Activated CD4-positive, alpha-beta T cell treated with anti-CD3 and anti-CD28 coated beads for 36 hours (primary cell): ENCODE data around the gene GCDH. TPM values are rescaled to one million over a fixed set of nuclear protein-coding genes. Genes with fewer than 3 reads are reported as not detected.
"Not testable (repeated sequence)": the region's sequence is repeated elsewhere in the genome, so short reads cannot be mapped to it uniquely, and the experiment has no call there.

ENCODE experiments used
- ATAC-seq: fragments of 200-7000 bp; cut with Tn5 transposase; one replicate; pipeline ENCODE4 v1.10.0; 2021; ENCODE audit warnings: mild to moderate bottlenecking, moderate library complexity
- CTCF ChIA-PET: fragments of 350-600 bp; sonication (Branson Sonifier 250); formaldehyde crosslinking; loops from one replicate; lab custom pipeline; 2021; ENCODE audit warnings: antibody characterized with exemption; lab: Charles Lee
- POLR2A ChIA-PET: fragments of 350-600 bp; sonication (Branson Sonifier 250); formaldehyde crosslinking; loops from one replicate; lab custom pipeline; 2021; ENCODE audit warnings: antibody characterized with exemption, inconsistent platforms; lab: Charles Lee
- DNase-seq: peaks from one replicate; pipeline ENCODE4 v3.0.0-alpha.2; 2020
- H3K27ac Mint-ChIP-seq: one replicate; pipeline ENCODE4 v1.8.0; 2021; ENCODE audit warnings: mixed read lengths
- H3K27me3 Mint-ChIP-seq: one replicate; pipeline ENCODE4 v1.8.0; 2021; ENCODE audit warnings: mixed read lengths
- H3K36me3 Mint-ChIP-seq: one replicate; pipeline ENCODE4 v1.8.0; 2021; ENCODE audit warnings: low read depth, mixed read lengths
- H3K4me1 Mint-ChIP-seq: one replicate; pipeline ENCODE4 v1.8.0; 2021; ENCODE audit warnings: mixed read lengths
- H3K4me3 Mint-ChIP-seq: one replicate; pipeline ENCODE4 v1.8.0; 2021; ENCODE audit warnings: mild to moderate bottlenecking, moderate library complexity, mixed read lengths
- H3K9me3 Mint-ChIP-seq: one replicate; pipeline ENCODE4 v1.8.0; 2021; ENCODE audit warnings: low read depth, mixed read lengths
- intact Hi-C, 2 experiments: fragments of 100-400 bp; cut with DNase I in 1 of 2; cut with micrococcal nuclease in 1 of 2; formaldehyde crosslinking; loops; one replicate each; pipeline versions ENCODE4 v1.14.2 to v1.15.1; 2022 to 2024; cut with DNase I, micrococcal nuclease
- total RNA-seq, 2 experiments: library from RNA; stranded (reverse); gene quantifications; one replicate each; pipeline ENCODE4 v1.2.3, GENCODE V29; 2021

GCDH gene
- total RNA-seq, 2 experiments from 2014 or later: 36.2 to 41.1 TPM

- Mint-ChIP-seq H3K9me3 (no peaks in the 10 kb centered on the region), H3K27ac (no peak overlapping the region), H3K27me3 (no peaks in the 10 kb centered on the region), H3K36me3 (no peaks in the 10 kb centered on the region), H3K4me3 (no peak overlapping the region), H3K4me1 (peaks cover 20% of the 10 kb centered on the region)
- ChIA-PET CTCF (interaction anchor here (0.7 to 1.7 kb wide), 8 partner anchors 17 to 64 kb away, joined by 3 to 8 read pairs (median 4); partner anchors contain the start of gene FARSA), POLR2A (interaction anchor here (0.7 to 1.6 kb wide), 2 partner anchors 22 to 163 kb away, joined by 6 to 7 read pairs; partner anchors contain the start of gene GCDH)
- ATAC-seq: no peak
- intact Hi-C loops: no loop called here
- DNase-seq: no peak
Measured at GRCh38 chr19:12913011-12913561, 22.1 kb downstream of the GCDH start.

- ChIA-PET POLR2A (interaction anchor here (1.6 kb wide), 1 partner anchor 23 kb away, joined by 7 read pairs; the partner anchor contains the start of gene GCDH), CTCF (interaction anchor here (0.6 to 1.7 kb wide), 6 partner anchors 19 to 148 kb away, joined by 3 to 8 read pairs (median 4); partner anchors contain the start of gene FARSA)
- Mint-ChIP-seq H3K9me3 (no peaks in the 10 kb centered on the region), H3K4me3 (peak overlapping the region; percentile 36), H3K27me3 (no peaks in the 10 kb centered on the region), H3K36me3 (peaks cover 3% of the 10 kb centered on the region), H3K4me1 (peaks cover 26% of the 10 kb centered on the region), H3K27ac (peak overlapping the region; percentile 94)
- peak; percentile 81 for ATAC-seq
- peak; percentile 70 for DNase-seq
- intact Hi-C loops: no loop called here
Measured at GRCh38 chr19:12913851-12914690, 23.1 kb downstream of the GCDH start.

GRCh38 chr19:12915860-12916259 is 24.9 kb downstream of the GCDH start:
- ATAC-seq, H3K4me3 Mint-ChIP-seq, intact Hi-C loops, H3K27me3 Mint-ChIP-seq, H3K27ac Mint-ChIP-seq, H3K36me3 Mint-ChIP-seq, H3K9me3 Mint-ChIP-seq, DNase-seq: not testable (repeated sequence)
- peaks cover 33% of the 10 kb centered on the region for H3K4me1 Mint-ChIP-seq
- CTCF ChIA-PET: interaction anchor here (0.6 kb wide), 1 partner anchor 439 kb away, joined by 3 read pairs; no protein-coding TSS in a partner anchor
- POLR2A ChIA-PET: interaction anchor here (0.6 kb wide), 1 partner anchor 362 kb away, joined by 3 read pairs; no protein-coding TSS in a partner anchor

GRCh38 chr19:12918253-12918652 is 27.3 kb downstream of the GCDH start:
- ATAC-seq: no peak
- intact Hi-C loops: loop anchor here in 1 of 2 experiments (2.0 kb wide), 1 partner anchor 39 kb away; the partner anchor contains the start of gene GADD45GIP1
- no peak for DNase-seq
- H3K4me3 Mint-ChIP-seq: peak overlapping the region; percentile 64
- peaks cover 31% of the 10 kb centered on the region for H3K4me1 Mint-ChIP-seq
- ChIA-PET POLR2A (no interaction called here), CTCF (interaction anchor here (0.7 to 1.5 kb wide), 2 partner anchors 84 to 150 kb away, joined by 3 to 4 read pairs; partner anchors contain the start of gene RTBDN)
- peaks cover 20% of the 10 kb centered on the region for H3K36me3 Mint-ChIP-seq
- H3K27ac Mint-ChIP-seq: peak overlapping the region; percentile 82
- H3K9me3 Mint-ChIP-seq: no peaks in the 10 kb centered on the region
- H3K27me3 Mint-ChIP-seq: no peaks in the 10 kb centered on the region

- peaks cover 13% of the 10 kb centered on the region for H3K4me1 Mint-ChIP-seq
- ChIA-PET POLR2A (interaction anchor here (0.6 to 0.9 kb wide), 2 partner anchors 75 to 198 kb away, joined by 4 to 5 read pairs; no protein-coding TSS in a partner anchor), CTCF (interaction anchor here (0.6 to 1.4 kb wide), 5 partner anchors 11 to 56 kb away, joined by 3 to 4 read pairs (median 3); no protein-coding TSS in a partner anchor)
- H3K27me3 Mint-ChIP-seq: no peaks in the 10 kb centered on the region
- no peaks in the 10 kb centered on the region for H3K9me3 Mint-ChIP-seq
- ATAC-seq (no peak), DNase-seq (no peak)
- intact Hi-C loops: no loop called here
- no peak overlapping the region for H3K4me3 Mint-ChIP-seq
- peak overlapping the region; percentile 17 for H3K27ac Mint-ChIP-seq
- H3K36me3 Mint-ChIP-seq: peaks cover 38% of the 10 kb centered on the region
Measured at GRCh38 chr19:12921047-12921446, 30.1 kb downstream of the GCDH start.

GRCh38 chr19:12922959-12923358 is 32.0 kb downstream of the GCDH start:
- POLR2A ChIA-PET: no interaction called here
- intact Hi-C loops: no loop called here
- no peak for DNase-seq
- Mint-ChIP-seq H3K9me3 (no peaks in the 10 kb centered on the region), H3K4me1 (peaks cover 13% of the 10 kb centered on the region), H3K27ac (no peak overlapping the region), H3K36me3 (peaks cover 49% of the 10 kb centered on the region), H3K27me3 (no peaks in the 10 kb centered on the region), H3K4me3 (no peak overlapping the region)
- CTCF ChIA-PET: no interaction called here
- no peak for ATAC-seq

- no peak overlapping the region for H3K27ac Mint-ChIP-seq
- no peak for DNase-seq
- intact Hi-C loops: no loop called here
- peaks cover 57% of the 10 kb centered on the region for H3K36me3 Mint-ChIP-seq
- no peak for ATAC-seq
- H3K4me1 Mint-ChIP-seq: peaks cover 2% of the 10 kb centered on the region
- H3K9me3 Mint-ChIP-seq: no peaks in the 10 kb centered on the region
- no peak overlapping the region for H3K4me3 Mint-ChIP-seq
- ChIA-PET CTCF (no interaction called here), POLR2A (no interaction called here)
- H3K27me3 Mint-ChIP-seq: no peaks in the 10 kb centered on the region
Measured at GRCh38 chr19:12924621-12925310, 33.8 kb downstream of the GCDH start.

GRCh38 chr19:12930002-12930645 is 39.2 kb downstream of the GCDH start:
- H3K27ac Mint-ChIP-seq: no peak overlapping the region

GRCh38 chr19:12932392-12933286 is 41.7 kb downstream of the GCDH start:
- H3K36me3 Mint-ChIP-seq: peaks cover 39% of the 10 kb centered on the region
- peak overlapping the region; percentile 94 for H3K27ac Mint-ChIP-seq
- H3K4me3 Mint-ChIP-seq: peak overlapping the region; percentile 99
- no peaks in the 10 kb centered on the region for H3K27me3 Mint-ChIP-seq
- intact Hi-C loops: loop anchor here (1.0 to 10.0 kb wide), 9 partner anchors 13 to 1072 kb away; partner anchors contain the start of genes SYCE2 (in 2 of the 2), DHPS (in 1 of the 2), GADD45GIP1 (in 1 of the 2) and GCDH (in 1 of the 2)
- H3K4me1 Mint-ChIP-seq: peaks cover 35% of the 10 kb centered on the region
- ChIA-PET POLR2A (interaction anchor here (1.0 to 1.3 kb wide), 3 partner anchors 41 to 48 kb away, joined by 3 to 4 read pairs (median 3); partner anchors contain the start of gene GCDH), CTCF (interaction anchor here (1.0 to 1.7 kb wide), 5 partner anchors 12 to 33 kb away, joined by 3 to 4 read pairs (median 4); no protein-coding TSS in a partner anchor)
- DNase-seq (peak; percentile 3), ATAC-seq (no peak)
- H3K9me3 Mint-ChIP-seq: no peaks in the 10 kb centered on the region

More at GRCh38 chr19:12930002-12930645, 39.2 kb downstream of the GCDH start:
- DNase-seq (no peak), ATAC-seq (no peak)
- H3K9me3 Mint-ChIP-seq: no peaks in the 10 kb centered on the region
- ChIA-PET CTCF (interaction anchor here (0.6 to 0.9 kb wide), 3 partner anchors 17 to 39 kb away, joined by 3 to 5 read pairs (median 4); partner anchors contain the start of gene GCDH), POLR2A (no interaction called here)
- H3K4me1 Mint-ChIP-seq: peaks cover 22% of the 10 kb centered on the region
- H3K27me3 Mint-ChIP-seq: no peaks in the 10 kb centered on the region
- H3K4me3 Mint-ChIP-seq: no peak overlapping the region
- peaks cover 54% of the 10 kb centered on the region for H3K36me3 Mint-ChIP-seq
- intact Hi-C loops: loop anchor here in 1 of 2 experiments (10.0 kb wide), 1 partner anchor 1075 kb away; the partner anchor contains the start of gene RFX1
